ENCODE measurements around the gene UBAP2. TPM values are rescaled to one million over a fixed set of nuclear protein-coding genes. Genes with fewer than 3 reads are reported as not detected.

UBAP2 gene
- total RNA-seq, 4 donors from 2014 or later = 29.7 to 36.9 (median 34.3) TPM

- DNase-seq (ENCODE audit: low spot score in 2 of 2) = no peak
- peaks cover 0 to 75% (median 0%) of the 10 kb centered on the region in 3 donors for H3K36me3 ChIP-seq
- no peak overlapping the region for H3K4me3 ChIP-seq
- no peaks in the 10 kb centered on the region for H3K27me3 ChIP-seq
- no peak overlapping the region for H3K27ac ChIP-seq
- peaks cover 0 to 12% (median 1%) of the 10 kb centered on the region in 4 donors for H3K4me1 ChIP-seq
- H3K9me3 ChIP-seq = no peaks in the 10 kb centered on the region
- WGBS, 2 donors = 95 to 97% methylated on average over 3 of the region's 3 CpGs
- TF ChIP-seq CTCF (IDR thresholded peaks at IDR 0.05) (no peak), EP300 (IDR thresholded peaks at IDR 0.05) (no peak), POLR2A (IDR thresholded peaks at IDR 0.05) (no peak)
Measured at GRCh38 chr9:33942471-33943083, 106.1 kb downstream of the UBAP2 start.

GRCh38 chr9:33939924-33940874, 108.5 kb downstream of the UBAP2 start:
- 58 to 64% methylated on average over 9 of the region's 9 CpGs for WGBS, 2 donors

DNA sequence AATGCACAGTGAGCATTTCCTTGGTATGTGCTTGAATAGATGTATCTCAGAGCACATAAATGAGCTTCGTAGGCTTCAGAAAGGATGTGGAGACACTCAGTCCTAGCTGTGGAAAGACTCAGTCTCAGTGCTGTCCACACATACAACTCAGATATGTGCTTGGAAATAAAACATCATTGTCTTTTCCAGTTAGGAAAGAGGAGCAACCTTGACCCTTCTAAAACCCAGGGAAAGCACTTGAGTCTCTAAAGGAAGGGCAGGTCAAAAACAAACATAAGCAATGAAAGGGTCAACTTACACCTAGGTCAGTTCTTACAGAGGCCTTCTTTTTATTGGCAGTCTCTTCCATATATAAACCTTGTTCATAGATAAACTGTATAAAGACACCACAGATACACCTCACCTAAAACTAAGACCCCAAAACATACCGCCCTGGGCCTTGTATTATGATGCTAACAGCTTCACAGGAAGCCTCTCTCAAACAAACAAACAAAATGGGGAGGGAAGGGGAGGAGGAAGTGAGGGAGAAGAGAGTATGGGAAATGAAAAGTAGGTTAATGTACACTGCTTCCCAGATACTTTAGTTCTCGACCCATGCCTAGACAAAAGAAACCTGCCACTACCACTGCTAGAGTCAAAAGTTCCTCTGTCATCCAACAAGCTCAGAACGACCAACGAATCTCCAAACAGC, 114.4 kb downstream of the UBAP2 start:
- H3K36me3 ChIP-seq = peaks cover 0 to 73% (median 16%) of the 10 kb centered on the region in 3 donors
- H3K4me1 ChIP-seq = no peaks in the 10 kb centered on the region
- no peaks in the 10 kb centered on the region for H3K27me3 ChIP-seq
- DNase-seq (ENCODE audit: low spot score in 2 of 2) = no peak
- no peaks in the 10 kb centered on the region for H3K9me3 ChIP-seq
- no peak overlapping the region for H3K4me3 ChIP-seq
- WGBS, 2 donors = 74 to 77% methylated on average over 5 of the region's 5 CpGs
- H3K27ac ChIP-seq = no peak overlapping the region
- TF ChIP-seq CTCF (IDR thresholded peaks at IDR 0.05) = no peak
- TF ChIP-seq EP300 (IDR thresholded peaks at IDR 0.05) = no peak
- TF ChIP-seq POLR2A (IDR thresholded peaks at IDR 0.05) = no peak

More at GRCh38 chr9:33939924-33940874, 108.5 kb downstream of the UBAP2 start:
- Histone ChIP-seq H3K27ac (peak overlapping the region in 2 of 4 donors; percentile 17 to 28), H3K4me1 (peaks cover 0 to 12% (median 1%) of the 10 kb centered on the region in 4 donors), H3K4me3 (no peak overlapping the region), H3K27me3 (no peaks in the 10 kb centered on the region), H3K9me3 (no peaks in the 10 kb centered on the region), H3K36me3 (peaks cover 0 to 72% (median 0%) of the 10 kb centered on the region in 3 donors)
- no peak for DNase-seq (ENCODE audit: low spot score in 2 of 2)
- no peak for TF ChIP-seq POLR2A (IDR thresholded peaks at IDR 0.05)
- TF ChIP-seq CTCF (IDR thresholded peaks at IDR 0.05) = no peak
- TF ChIP-seq EP300 (IDR thresholded peaks at IDR 0.05) = no peak

- no peak for DNase-seq (ENCODE audit: low spot score in 2 of 2)
- H3K36me3 ChIP-seq = peaks cover 0 to 85% (median 16%) of the 10 kb centered on the region in 3 donors
- no peak overlapping the region for H3K27ac ChIP-seq
- 91 to 95% methylated on average over 20 of the region's 20 CpGs for WGBS, 2 donors
- H3K4me3 ChIP-seq = no peak overlapping the region
- TF ChIP-seq EP300 (IDR thresholded peaks at IDR 0.05) (no peak), CTCF (IDR thresholded peaks at IDR 0.05) (no peak), POLR2A (IDR thresholded peaks at IDR 0.05) (no peak)
- H3K27me3 ChIP-seq = no peaks in the 10 kb centered on the region
- no peaks in the 10 kb centered on the region for H3K9me3 ChIP-seq
- no peaks in the 10 kb centered on the region for H3K4me1 ChIP-seq
Measured at GRCh38 chr9:33932078-33932807, 116.4 kb downstream of the UBAP2 start.

Measured in tibial nerve (tissue), 4 donors.